Gastroesophageal sphincter (tissue), 4 donors: ENCODE results near the gene GAGE12H. TPM values are rescaled to one million over a fixed set of nuclear protein-coding genes. Genes with fewer than 3 reads are reported as not detected.
"Not testable (repeated sequence)": the region's sequence is repeated elsewhere in the genome, so short reads cannot be mapped to it uniquely, and the experiment has no call there.

ENCODE experiments used
- ATAC-seq: fragments of 150-250 bp; one replicate; pipeline ENCODE4 v1.9.1; 2016; ENCODE audit warnings: mild to moderate bottlenecking, moderate library complexity
- H3K27ac ChIP-seq, 4 donors: fragments of 200-600 bp; sonication (generic) in 3 of 4; 1 replicate in 3 of 4; 2 replicates in 1 of 4; pipeline ENCODE4 v1.5.1; 2016 to 2019
- H3K27me3 ChIP-seq: fragments of 200-600 bp; sonication (generic); one replicate; pipeline ENCODE4 v1.5.1; 2019
- H3K36me3 ChIP-seq, 2 donors: fragments of 200-600 bp; sonication (generic); one replicate each; pipeline ENCODE4 v1.5.1; 2019; ENCODE audit warnings: control low read depth in 1 of 2
- H3K4me1 ChIP-seq, 3 donors: fragments of 200-600 bp; sonication (generic); 1 replicate in 2 of 3; 2 replicates in 1 of 3; pipeline ENCODE4 v1.5.1; 2016 to 2019; ENCODE audit warnings: control low read depth in 2 of 3
- H3K4me3 ChIP-seq, 2 donors: fragments of 200-600 bp; sonication (generic); one replicate each; pipeline ENCODE4 v1.5.1; 2019; ENCODE audit warnings: mild to moderate bottlenecking in 1 of 2, moderate library complexity in 1 of 2
- H3K9me3 ChIP-seq, 3 donors: fragments of 200-600 bp; sonication (generic); one replicate each; pipeline ENCODE4 v1.5.1; 2017 to 2019; ENCODE audit warnings: control low read depth in 2 of 3
- WGBS, 2 donors: methylation state at CpG; one replicate each; pipeline ENCODE4 v1.1.5; 2018; ENCODE audit warnings: low coverage in 1 of 2; 5-methylcytosine and 5-hydroxymethylcytosine counted together
- total RNA-seq, 4 donors: library from RNA; depleted of rRNA; stranded (reverse); fragments of >200 nt; gene quantifications; one replicate each; pipeline ENCODE4 v1.1.0, GENCODE V29; 2016

GAGE12H gene, protein sequence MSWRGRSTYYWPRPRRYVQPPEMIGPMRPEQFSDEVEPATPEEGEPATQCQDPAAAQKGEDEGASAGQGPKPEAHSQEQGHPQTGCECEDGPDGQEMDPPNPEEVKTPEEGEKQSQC
- total RNA-seq = not detected

DNA sequence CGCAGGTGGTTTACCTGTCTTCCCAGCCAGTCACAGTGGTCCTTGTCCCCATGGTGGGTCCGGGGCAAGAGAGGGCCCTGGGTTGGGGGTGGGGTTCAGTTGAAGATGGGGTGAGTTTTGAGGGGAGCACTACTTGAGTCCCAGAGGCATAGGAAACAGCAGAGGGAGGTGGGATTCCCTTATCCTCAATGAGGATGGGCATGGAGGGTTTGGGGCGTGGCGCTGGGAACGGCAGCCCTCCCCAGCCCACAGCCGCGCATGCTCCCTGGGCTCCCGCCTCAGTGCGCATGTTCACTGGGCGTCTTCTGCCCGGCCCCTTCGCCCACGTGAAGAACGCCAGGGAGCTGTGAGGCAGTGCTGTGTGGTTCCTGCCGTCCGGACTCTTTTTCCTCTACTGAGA lies at the start of gene GAGE12H:
TSS of gene GAGE12H (plus strand) at position 301 of the 400 bp plus-strand sequence. CDS start 1,155 bp downstream, outside the sequence.
- H3K9me3 ChIP-seq, H3K4me1 ChIP-seq, H3K27me3 ChIP-seq, H3K36me3 ChIP-seq, H3K4me3 ChIP-seq, ATAC-seq, H3K27ac ChIP-seq: not testable (repeated sequence)
- no CpG with 5 or more reads among the region's 16 CpGs for WGBS, 2 donors

DNA sequence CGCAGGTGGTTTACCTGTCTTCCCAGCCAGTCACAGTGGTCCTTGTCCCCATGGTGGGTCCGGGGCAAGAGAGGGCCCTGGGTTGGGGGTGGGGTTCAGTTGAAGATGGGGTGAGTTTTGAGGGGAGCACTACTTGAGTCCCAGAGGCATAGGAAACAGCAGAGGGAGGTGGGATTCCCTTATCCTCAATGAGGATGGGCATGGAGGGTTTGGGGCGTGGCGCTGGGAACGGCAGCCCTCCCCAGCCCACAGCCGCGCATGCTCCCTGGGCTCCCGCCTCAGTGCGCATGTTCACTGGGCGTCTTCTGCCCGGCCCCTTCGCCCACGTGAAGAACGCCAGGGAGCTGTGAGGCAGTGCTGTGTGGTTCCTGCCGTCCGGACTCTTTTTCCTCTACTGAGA lies 47.9 kb upstream of the GAGE12H start, which contains the start of gene GAGE12C:
TSS of gene GAGE12C (plus strand) at position 301 of the 400 bp plus-strand sequence. CDS start 1,155 bp downstream, outside the sequence.
- H3K4me3 ChIP-seq, H3K27ac ChIP-seq, H3K9me3 ChIP-seq, H3K27me3 ChIP-seq, ATAC-seq, H3K36me3 ChIP-seq, H3K4me1 ChIP-seq: not testable (repeated sequence)
- WGBS, 2 donors = no CpG with 5 or more reads among the region's 16 CpGs

DNA sequence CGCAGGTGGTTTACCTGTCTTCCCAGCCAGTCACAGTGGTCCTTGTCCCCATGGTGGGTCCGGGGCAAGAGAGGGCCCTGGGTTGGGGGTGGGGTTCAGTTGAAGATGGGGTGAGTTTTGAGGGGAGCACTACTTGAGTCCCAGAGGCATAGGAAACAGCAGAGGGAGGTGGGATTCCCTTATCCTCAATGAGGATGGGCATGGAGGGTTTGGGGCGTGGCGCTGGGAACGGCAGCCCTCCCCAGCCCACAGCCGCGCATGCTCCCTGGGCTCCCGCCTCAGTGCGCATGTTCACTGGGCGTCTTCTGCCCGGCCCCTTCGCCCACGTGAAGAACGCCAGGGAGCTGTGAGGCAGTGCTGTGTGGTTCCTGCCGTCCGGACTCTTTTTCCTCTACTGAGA lies 38.3 kb upstream of the GAGE12H start, which contains the start of gene GAGE12D:
TSS of gene GAGE12D (plus strand) at position 301 of the 400 bp plus-strand sequence. CDS start 1,155 bp downstream, outside the sequence.
- not testable (repeated sequence) for H3K27ac ChIP-seq, H3K4me1 ChIP-seq, H3K27me3 ChIP-seq, H3K36me3 ChIP-seq, H3K9me3 ChIP-seq, H3K4me3 ChIP-seq, ATAC-seq
- WGBS, 2 donors = no CpG with 5 or more reads among the region's 16 CpGs

DNA sequence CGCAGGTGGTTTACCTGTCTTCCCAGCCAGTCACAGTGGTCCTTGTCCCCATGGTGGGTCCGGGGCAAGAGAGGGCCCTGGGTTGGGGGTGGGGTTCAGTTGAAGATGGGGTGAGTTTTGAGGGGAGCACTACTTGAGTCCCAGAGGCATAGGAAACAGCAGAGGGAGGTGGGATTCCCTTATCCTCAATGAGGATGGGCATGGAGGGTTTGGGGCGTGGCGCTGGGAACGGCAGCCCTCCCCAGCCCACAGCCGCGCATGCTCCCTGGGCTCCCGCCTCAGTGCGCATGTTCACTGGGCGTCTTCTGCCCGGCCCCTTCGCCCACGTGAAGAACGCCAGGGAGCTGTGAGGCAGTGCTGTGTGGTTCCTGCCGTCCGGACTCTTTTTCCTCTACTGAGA lies 28.8 kb upstream of the GAGE12H start, which contains the start of gene GAGE12E:
TSS of gene GAGE12E (plus strand) at position 301 of the 400 bp plus-strand sequence. CDS start 1,155 bp downstream, outside the sequence.
- no CpG with 5 or more reads among the region's 16 CpGs for WGBS, 2 donors

DNA sequence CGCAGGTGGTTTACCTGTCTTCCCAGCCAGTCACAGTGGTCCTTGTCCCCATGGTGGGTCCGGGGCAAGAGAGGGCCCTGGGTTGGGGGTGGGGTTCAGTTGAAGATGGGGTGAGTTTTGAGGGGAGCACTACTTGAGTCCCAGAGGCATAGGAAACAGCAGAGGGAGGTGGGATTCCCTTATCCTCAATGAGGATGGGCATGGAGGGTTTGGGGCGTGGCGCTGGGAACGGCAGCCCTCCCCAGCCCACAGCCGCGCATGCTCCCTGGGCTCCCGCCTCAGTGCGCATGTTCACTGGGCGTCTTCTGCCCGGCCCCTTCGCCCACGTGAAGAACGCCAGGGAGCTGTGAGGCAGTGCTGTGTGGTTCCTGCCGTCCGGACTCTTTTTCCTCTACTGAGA lies 19.2 kb upstream of the GAGE12H start, which contains the start of gene GAGE12F:
TSS of gene GAGE12F (plus strand) at position 301 of the 400 bp plus-strand sequence. CDS start 1,155 bp downstream, outside the sequence.
- no CpG with 5 or more reads among the region's 16 CpGs for WGBS, 2 donors
- not testable (repeated sequence) for ATAC-seq, H3K27me3 ChIP-seq

More for the DNA sequence above, 28.8 kb upstream of the GAGE12H start, which contains the start of gene GAGE12E:
- H3K4me3 ChIP-seq, H3K27ac ChIP-seq, H3K9me3 ChIP-seq, H3K4me1 ChIP-seq, H3K27me3 ChIP-seq, H3K36me3 ChIP-seq, ATAC-seq: not testable (repeated sequence)

DNA sequence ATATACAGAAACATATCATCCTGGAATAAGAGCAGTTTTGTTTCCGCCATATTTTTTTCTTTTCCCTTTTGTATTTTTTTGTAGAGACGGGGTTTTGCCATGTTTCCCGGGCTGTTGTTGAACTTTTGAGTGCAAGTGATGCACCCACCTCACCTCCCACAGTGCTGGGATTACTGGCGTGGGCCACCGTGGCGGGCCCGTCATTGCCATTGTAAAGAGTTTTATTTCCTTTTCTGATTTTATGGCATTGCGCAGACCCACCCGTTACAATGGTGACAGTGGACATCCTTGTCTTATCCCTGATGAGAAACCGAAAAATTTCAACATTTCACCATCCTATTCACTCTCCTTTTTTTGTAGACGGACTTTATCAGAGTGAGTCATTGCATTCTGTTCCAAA lies 11.0 kb upstream of the GAGE12H start:
- WGBS, 2 donors = no CpG with 5 or more reads among the region's 11 CpGs
- not testable (repeated sequence) for H3K36me3 ChIP-seq

More for the DNA sequence above, 19.2 kb upstream of the GAGE12H start, which contains the start of gene GAGE12F:
- not testable (repeated sequence) for H3K4me3 ChIP-seq, H3K9me3 ChIP-seq, H3K36me3 ChIP-seq, H3K27ac ChIP-seq, H3K4me1 ChIP-seq

DNA sequence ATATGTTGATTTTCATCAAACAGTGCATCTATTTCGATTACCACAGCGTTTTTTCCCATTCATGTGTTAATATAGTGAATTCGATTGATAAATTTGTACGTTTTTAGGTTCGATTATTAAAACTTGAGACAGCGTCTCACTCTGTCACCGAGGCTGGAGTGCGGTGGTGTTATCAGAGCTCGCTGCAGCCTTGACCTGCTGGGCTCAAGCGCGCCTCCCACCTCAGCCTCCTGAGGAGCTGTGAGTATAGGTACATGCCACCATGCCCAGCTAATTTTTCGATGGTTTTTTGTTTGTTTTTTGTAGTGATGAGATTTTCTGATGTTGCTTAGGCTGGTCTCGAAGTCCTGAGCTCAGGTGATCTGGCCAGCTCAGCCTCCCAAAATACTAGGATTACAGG lies 10.6 kb upstream of the GAGE12H start:
- H3K27me3 ChIP-seq, H3K4me3 ChIP-seq, ATAC-seq, H3K36me3 ChIP-seq, H3K27ac ChIP-seq, H3K9me3 ChIP-seq, H3K4me1 ChIP-seq: not testable (repeated sequence)
- 100% methylated on average over 4 of the region's 13 CpGs; no CpG with 5 or more reads in 1 of the 2 donors for WGBS, 2 donors

More for the DNA sequence above, 11.0 kb upstream of the GAGE12H start:
- not testable (repeated sequence) for H3K4me1 ChIP-seq, H3K4me3 ChIP-seq, H3K9me3 ChIP-seq, ATAC-seq, H3K27ac ChIP-seq, H3K27me3 ChIP-seq

DNA sequence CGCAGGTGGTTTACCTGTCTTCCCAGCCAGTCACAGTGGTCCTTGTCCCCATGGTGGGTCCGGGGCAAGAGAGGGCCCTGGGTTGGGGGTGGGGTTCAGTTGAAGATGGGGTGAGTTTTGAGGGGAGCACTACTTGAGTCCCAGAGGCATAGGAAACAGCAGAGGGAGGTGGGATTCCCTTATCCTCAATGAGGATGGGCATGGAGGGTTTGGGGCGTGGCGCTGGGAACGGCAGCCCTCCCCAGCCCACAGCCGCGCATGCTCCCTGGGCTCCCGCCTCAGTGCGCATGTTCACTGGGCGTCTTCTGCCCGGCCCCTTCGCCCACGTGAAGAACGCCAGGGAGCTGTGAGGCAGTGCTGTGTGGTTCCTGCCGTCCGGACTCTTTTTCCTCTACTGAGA lies 9.6 kb upstream of the GAGE12H start, which contains the start of gene GAGE12G:
TSS of gene GAGE12G (plus strand) at position 301 of the 400 bp plus-strand sequence. CDS start 1,155 bp downstream, outside the sequence.
- not testable (repeated sequence) for H3K4me1 ChIP-seq, H3K27ac ChIP-seq, ATAC-seq, H3K9me3 ChIP-seq, H3K36me3 ChIP-seq, H3K4me3 ChIP-seq, H3K27me3 ChIP-seq
- no CpG with 5 or more reads among the region's 16 CpGs for WGBS, 2 donors

DNA sequence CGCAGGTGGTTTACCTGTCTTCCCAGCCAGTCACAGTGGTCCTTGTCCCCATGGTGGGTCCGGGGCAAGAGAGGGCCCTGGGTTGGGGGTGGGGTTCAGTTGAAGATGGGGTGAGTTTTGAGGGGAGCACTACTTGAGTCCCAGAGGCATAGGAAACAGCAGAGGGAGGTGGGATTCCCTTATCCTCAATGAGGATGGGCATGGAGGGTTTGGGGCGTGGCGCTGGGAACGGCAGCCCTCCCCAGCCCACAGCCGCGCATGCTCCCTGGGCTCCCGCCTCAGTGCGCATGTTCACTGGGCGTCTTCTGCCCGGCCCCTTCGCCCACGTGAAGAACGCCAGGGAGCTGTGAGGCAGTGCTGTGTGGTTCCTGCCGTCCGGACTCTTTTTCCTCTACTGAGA lies 9.4 kb downstream of the GAGE12H start, which contains the start of gene GAGE2A:
TSS of gene GAGE2A (plus strand) at position 301 of the 400 bp plus-strand sequence. CDS start 1,155 bp downstream, outside the sequence.
- no CpG with 5 or more reads among the region's 16 CpGs for WGBS, 2 donors
- not testable (repeated sequence) for ATAC-seq, H3K9me3 ChIP-seq, H3K27me3 ChIP-seq, H3K27ac ChIP-seq, H3K4me3 ChIP-seq, H3K4me1 ChIP-seq, H3K36me3 ChIP-seq

DNA sequence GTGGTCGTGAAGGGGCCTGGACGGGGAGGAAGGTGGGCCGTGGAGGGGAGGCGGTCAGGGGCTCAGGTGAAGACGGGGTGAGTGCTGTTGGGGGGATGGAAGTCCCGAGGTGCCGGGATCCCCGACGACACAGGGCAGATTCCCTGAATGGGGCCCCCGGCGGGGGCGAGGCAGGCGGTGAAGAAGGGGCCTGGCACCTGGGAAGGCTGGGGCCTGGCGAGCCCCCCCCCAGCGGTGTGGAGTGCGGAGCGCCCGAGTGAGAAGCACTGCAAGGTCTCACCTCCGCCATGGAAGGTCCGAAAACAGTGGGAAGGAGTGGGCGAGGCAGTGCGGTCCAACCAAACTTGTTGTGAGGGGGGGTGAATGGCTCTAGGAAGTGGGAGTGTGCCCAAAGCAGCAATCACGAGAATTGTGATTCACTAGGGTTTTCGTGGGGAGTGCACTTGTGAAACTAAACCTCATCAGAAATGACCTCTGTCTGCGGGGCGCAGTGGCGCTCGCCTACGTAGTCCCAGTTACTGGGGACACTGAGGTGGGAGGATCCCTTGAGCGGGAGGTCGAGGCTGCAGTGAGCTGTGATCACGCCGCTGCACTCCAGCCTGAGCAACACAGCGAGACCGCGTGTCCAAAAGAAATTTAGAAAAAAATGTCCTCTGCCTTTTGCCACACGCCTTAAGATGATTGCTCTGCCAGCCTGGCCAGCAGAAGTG lies 10.2 kb downstream of the GAGE12H start:
- H3K4me3 ChIP-seq, H3K27ac ChIP-seq, H3K27me3 ChIP-seq, H3K4me1 ChIP-seq, ATAC-seq, H3K36me3 ChIP-seq, H3K9me3 ChIP-seq: not testable (repeated sequence)
- 84 to 95% methylated on average over 12 to 25 of the region's 37 CpGs for WGBS, 2 donors

DNA sequence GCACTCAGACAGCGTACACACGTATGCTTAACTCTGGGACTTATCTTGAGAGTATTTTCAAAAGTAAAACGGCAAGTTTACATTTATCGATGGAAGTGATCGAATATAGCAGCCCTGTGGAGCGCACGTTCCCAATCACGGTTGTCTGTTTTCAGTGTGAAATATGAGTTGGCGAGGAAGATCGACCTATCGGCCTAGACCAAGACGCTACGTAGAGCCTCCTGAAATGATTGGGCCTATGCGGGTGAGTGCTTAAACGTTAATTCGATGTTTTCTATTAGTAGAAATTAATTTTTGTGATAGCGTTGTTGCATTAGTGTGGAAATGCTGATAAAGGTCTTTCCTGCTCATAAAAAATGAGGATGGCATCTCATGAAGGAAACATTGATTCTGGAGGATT lies 10.7 kb downstream of the GAGE12H start:
- not testable (repeated sequence) for H3K4me3 ChIP-seq, H3K36me3 ChIP-seq, H3K9me3 ChIP-seq, H3K27ac ChIP-seq, H3K4me1 ChIP-seq, ATAC-seq, H3K27me3 ChIP-seq
- 89% methylated on average over 13 to 14 of the region's 17 CpGs for WGBS, 2 donors

DNA sequence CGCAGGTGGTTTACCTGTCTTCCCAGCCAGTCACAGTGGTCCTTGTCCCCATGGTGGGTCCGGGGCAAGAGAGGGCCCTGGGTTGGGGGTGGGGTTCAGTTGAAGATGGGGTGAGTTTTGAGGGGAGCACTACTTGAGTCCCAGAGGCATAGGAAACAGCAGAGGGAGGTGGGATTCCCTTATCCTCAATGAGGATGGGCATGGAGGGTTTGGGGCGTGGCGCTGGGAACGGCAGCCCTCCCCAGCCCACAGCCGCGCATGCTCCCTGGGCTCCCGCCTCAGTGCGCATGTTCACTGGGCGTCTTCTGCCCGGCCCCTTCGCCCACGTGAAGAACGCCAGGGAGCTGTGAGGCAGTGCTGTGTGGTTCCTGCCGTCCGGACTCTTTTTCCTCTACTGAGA lies 19.0 kb downstream of the GAGE12H start, which contains the start of gene GAGE1:
TSS of gene GAGE1 (plus strand) at position 301 of the 400 bp plus-strand sequence. CDS start 1,155 bp downstream, outside the sequence.
- not testable (repeated sequence) for H3K9me3 ChIP-seq, H3K27me3 ChIP-seq, H3K4me3 ChIP-seq, H3K27ac ChIP-seq, H3K36me3 ChIP-seq, H3K4me1 ChIP-seq, ATAC-seq
- WGBS, 2 donors = no CpG with 5 or more reads among the region's 16 CpGs
